GM19455 (cell line): ENCODE results near the gene RCBTB1.

Source experiments
- ATAC-seq: cut with Tn5 transposase; IDR thresholded peaks from one replicate; pipeline ENCODE4 v1.9.1; 2021; ENCODE audit not compliant: unreplicated experiment

Gene RCBTB1

DNA sequence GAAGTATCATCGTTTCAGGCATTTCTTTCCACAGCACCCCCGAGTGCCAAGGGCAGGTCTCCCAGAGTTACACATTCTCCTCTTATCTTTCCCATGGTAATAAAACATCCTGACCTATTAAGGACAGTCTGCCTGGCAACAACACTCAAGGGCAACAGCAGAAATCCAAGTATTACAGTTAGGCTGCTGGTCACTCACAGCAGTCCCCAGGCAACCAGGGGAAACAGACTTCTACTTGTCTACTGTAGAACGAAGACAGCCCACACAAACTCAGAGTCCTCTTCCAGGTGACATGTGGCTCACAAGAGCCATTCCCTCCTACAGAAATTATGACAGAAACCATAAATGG, 24.3 kb downstream of the RCBTB1 start:
- ATAC-seq = no peak

GRCh38 chr13:49560270-49561061, 24.9 kb downstream of the RCBTB1 start:
- no peak for ATAC-seq

- ATAC-seq = no peak
These were observed 26.4 kb downstream of the RCBTB1 start for GRCh38 chr13:49559006-49559405.

GRCh38 chr13:49554387-49554786, 31.0 kb downstream of the RCBTB1 start:
- no peak for ATAC-seq

DNA sequence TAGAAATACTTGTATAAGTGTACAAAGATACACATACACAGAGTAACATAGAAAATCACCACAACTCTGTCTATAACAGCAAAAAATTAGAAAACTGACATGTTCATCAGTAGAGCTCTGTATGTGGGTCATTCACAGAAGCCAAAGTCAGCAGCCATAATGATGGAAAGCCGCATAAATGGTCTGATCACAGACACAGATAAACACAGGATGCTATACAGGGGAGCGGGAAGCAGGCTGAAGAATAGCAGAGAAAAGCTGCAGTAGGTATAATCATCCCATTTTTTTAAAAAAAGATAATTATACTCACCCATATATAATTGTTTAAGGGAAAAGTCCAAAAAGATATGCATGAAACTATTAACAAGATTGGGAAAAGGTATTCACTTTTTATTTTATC, 31.5 kb downstream of the RCBTB1 start:
- ATAC-seq = no peak

DNA sequence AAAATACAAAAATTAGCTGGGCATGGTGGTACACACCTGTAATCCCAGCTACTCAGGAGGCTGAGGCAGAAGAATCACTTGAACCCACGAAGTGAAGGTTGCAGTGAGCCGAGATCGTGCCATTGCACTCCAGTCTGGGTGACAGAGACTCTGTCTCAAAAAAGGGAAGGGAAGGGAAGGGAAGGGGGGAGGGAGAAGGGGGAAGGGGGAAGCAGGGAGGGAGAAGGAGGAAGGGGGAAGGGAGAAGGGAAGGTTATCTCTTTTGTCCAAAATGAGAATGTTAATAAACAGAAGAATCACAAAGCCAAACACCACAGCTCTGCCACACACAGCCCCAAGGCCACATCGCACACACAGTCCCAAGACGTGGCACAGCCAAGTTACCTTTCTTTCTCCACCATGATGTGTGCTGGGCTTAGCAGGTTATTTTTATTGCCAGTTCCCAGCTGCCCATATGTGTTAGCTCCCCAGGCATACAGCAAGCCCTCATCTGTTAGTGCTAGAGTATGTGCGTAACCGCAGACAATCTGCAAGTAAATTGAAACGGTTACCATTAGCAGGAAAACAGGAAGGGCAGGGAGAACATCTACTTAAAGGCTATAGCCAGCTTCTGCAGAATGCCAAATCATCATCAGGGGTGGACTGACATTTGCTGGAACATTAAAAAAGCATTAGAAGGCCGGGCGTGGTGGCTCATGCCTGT, 34.3 kb downstream of the RCBTB1 start:
- ATAC-seq = no peak

- no peak for ATAC-seq
These were observed 36.1 kb downstream of the RCBTB1 start for GRCh38 chr13:49549289-49549688.

GRCh38 chr13:49546561-49546960, 38.8 kb downstream of the RCBTB1 start:
- ATAC-seq = no peak

DNA sequence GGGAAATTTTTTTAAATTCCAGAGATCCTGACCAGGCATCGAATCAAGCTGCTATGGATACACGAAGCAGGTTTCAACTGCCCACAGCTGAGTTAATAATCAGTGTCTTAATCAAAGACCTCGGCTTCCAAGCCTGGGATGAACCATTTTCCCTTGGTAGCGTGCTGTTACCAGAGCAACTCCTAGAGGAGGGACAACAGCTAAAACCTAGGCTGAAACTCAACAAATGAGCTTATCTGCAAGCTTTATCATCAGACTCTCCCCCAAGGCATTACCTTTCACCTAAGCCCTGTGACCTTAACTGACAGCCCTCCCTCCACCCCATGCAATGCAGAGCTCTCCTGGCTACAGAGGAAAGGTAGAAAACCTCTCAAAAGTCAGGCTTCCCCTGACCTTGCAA, 39.7 kb downstream of the RCBTB1 start:
- ATAC-seq = no peak

GRCh38 chr13:49543656-49544055, 41.7 kb downstream of the RCBTB1 start:
- ATAC-seq = no peak

GRCh38 chr13:49540552-49540951, 44.8 kb downstream of the RCBTB1 start:
- ATAC-seq = no peak

GRCh38 chr13:49539746-49540145, 45.6 kb downstream of the RCBTB1 start:
- no peak for ATAC-seq

- ATAC-seq = no peak
These were observed 46.0 kb downstream of the RCBTB1 start for GRCh38 chr13:49539313-49539712.

GRCh38 chr13:49538404-49538803, 47.0 kb downstream of the RCBTB1 start:
- ATAC-seq = no peak

- ATAC-seq = no peak
These were observed 49.0 kb downstream of the RCBTB1 start for GRCh38 chr13:49536144-49536873.

GRCh38 chr13:49533591-49534269, 51.6 kb downstream of the RCBTB1 start:
- ATAC-seq = no peak

GRCh38 chr13:49533011-49533410, 52.3 kb downstream of the RCBTB1 start:
- no peak for ATAC-seq

DNA sequence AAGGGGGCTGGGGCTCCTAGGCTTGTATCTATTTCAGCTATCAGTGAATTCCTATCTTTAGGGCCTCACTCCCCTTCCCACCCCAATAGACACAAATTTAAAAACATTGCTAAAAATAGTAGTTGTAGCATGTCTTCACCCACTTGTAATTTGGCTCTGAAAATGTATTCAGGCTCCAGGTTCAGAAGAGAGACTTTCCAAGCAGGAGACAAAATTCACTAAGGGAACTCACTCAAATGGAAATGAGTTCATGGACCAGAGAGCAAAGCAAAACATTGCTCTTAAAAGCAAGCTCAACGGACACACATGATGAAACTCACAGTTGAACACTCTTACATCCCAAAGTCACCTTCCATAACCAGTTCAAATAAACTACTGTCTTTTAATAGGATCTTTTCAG, 52.8 kb downstream of the RCBTB1 start:
- ATAC-seq = no peak

DNA sequence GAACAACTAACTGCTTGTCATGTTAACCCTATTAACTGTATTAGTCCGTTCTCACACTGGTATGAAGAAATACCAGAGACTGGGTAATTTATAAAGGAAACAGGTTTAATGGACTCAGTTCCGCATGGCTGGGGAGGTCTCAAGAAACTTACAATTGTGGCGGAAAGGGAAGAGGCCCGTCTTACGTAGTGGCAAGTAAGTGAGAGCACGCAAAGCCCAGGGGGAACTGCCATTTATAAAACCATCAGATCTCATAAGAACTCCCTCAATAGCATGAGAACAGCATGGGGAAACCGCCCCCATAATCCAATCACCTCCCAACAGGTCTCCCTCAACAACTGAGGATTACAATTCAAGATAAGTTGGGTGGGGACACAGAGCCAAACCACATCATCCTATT, 54.9 kb downstream of the RCBTB1 start:
- ATAC-seq = no peak

- no peak for ATAC-seq
These were observed 57.2 kb downstream of the RCBTB1 start for GRCh38 chr13:49528161-49528560.

DNA sequence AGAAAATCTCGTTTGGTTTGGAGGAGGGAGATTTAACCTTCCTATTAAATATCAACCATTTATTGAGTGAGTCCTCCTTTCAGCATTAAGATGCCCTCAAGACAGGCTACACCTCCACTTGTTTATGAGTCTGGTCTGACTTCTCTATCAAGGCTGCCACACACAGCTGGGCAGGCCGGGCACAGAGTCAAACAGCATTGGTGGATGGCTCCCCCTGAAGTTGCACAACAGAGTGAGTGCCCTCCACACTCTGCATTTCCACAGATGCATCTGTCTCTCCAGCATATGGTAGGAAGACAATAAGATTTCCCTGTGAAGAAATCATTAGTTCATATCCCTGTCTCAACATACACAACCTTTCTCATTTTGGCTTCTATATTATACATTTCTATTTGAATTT, 58.2 kb downstream of the RCBTB1 start:
- ATAC-seq = no peak
